Inferior parietal cortex (tissue), 1 donor: ENCODE measurements around the gene FAM76B.
"Not testable (repeated sequence)": the region's sequence is repeated elsewhere in the genome, so short reads cannot be mapped to it uniquely, and the experiment has no call there.

ENCODE experiments used
- DNase-seq: peaks from one replicate; pipeline ENCODE4 v3.0.0-alpha.2; 2016; ENCODE audit errors: extremely low spot score

FAM76B gene

DNA sequence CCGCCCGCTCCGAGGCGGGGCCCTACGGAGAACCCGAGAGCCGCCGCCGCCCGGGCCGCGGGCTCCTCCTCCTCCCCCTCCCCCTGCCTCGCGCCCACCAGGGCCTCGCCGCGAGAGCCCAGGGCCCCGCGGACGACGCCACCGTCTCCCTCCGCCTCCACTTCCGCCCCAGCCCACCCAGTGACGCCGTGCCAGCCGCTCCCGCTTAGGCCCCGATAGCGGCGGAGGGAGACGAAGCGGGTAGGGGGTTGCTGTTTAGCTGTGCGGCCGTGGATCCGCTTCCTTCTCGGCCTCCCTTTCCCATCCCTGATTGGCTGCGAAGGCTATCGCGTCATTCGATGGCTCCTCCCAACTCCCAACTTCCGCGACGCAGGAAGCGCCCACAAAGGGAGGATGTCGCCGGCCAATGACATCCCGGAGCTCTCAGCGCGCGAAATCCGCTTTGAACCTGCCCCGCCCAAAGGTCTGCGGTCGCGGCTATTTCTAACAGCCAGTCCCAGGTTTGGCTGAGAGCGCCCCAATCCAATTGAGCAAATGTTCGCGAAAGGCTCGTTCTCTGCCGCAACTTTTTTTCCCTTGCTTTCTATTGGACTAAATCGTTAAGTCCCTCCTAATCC is at the start of gene FAM76B:
FAM76B (minus strand) TSS at position 277 of the 617 bp plus-strand sequence. CDS start 304 bp downstream, outside the sequence.
- DNase-seq = peak; percentile 98

DNA sequence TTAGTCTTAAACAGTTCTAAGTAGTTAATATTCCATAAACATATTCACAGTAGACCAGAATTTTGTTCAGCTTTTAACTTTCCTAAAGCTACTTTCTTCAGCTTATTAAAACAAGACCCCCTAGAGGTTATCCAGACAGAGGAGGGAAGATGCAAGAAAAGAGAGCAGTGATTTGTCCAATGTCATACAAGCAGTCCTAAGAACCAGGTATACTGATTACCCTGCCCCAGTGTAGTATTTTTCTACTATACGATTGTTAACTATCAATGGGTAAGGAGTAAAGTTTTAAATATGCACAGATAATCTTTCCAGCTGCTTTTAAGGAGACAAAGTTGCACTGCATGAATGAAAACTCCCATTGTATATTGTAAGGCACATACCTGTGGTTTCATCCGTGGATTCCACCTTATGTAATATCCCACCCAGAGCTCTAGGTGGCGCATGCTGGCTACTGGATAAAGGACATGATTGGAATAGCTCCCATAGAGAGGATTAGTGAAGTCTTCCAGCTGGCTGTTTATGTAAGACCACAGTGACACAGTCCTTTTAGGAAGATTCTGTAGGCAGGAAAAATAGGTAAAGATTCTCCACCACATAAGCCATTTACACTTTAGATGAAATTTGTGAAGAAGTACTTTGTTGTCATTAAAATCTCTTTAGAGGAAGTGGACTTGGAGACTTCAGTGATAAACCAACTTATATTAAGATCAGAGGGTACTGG is 46.3 kb upstream of the FAM76B start:
- peak; percentile 91 for DNase-seq

DNA sequence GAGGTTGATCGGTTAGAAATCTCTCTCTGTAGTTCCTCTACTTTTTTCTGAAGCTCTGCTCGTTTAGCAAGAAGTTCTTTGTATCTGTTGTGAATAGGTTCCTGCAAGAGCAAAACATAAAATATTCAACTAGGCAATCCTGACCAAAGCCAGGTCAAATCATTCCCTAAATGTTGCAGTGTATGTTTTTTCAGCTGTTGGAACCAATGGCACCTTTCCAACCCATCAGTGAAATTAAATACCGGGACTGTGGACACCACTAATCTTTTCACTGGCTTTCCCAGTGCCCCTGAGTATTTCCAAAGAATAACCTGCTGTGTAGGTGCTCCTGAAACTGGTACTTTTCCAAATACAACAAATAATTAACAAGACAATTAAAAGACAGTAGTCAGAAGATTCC is 45.8 kb upstream of the FAM76B start:
- no peak for DNase-seq

DNA sequence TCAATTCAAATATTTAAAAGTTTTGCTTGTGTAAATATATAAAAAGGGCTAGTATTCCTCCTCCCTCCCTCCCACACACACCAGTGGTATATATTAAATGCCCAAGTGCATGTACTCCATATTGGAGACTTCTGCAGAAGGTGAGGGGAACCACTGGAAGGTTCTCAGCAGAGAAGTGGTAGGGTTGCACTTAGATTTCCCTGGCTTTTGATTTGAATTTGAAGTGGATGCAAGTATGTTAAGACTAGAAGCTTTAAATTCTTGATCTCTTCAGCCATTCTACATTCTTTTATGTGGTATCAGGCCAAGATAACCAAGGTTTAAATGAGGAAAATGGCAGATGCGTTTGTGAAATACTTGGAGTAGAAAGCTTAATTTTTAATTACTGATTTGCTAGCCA is 43.8 kb upstream of the FAM76B start:
- DNase-seq = no peak

DNA sequence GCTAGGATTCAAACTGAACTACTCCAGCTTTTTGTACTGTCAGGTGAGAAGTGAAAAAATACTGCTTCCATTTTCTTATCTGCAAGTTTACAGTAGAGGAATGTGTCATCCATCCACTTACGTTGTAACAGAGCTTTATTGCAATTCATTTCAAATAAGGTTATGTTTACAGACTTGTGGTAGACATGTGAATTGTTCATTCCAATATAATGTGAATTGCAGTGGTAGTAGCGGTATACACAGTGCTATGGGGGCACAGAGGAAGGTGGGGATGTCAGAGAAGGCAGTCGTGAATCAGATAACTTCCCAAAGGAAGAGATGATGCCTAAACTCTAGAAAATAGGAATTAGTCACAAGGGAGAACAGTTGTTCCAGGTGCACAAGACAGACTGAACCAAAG is 43.2 kb upstream of the FAM76B start:
- no peak for DNase-seq

DNA sequence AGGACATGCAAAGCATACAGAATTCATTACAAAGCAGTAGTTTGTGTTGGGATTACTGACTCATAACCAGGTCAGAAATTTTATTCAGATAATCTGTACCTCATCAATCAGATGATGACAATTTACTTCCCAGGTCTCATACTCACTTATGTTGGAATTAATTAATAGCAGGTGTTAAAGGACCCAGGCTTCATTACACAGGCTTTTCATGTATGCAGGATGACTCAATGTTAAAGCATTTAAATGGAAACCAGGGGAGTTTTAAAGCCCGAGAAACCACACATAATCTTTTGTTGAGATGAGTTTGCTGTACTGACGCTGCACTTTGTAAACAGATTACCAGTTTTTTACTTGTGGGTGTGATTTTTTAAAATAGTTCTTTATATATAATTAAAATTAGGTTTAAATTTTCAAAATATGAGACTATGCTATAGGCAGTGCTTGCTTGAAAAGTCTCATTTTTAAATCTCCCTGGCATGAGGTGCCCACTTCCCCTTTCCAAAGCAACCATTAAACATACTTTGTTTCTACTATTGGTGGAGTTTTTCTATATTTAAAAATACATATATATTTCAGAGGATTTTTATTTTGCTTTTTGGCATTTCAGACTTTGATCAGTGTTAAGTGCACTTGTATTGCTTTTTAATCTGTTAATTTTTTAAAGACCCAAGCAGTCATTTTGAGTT is 41.8 kb upstream of the FAM76B start:
- no peak for DNase-seq

DNA sequence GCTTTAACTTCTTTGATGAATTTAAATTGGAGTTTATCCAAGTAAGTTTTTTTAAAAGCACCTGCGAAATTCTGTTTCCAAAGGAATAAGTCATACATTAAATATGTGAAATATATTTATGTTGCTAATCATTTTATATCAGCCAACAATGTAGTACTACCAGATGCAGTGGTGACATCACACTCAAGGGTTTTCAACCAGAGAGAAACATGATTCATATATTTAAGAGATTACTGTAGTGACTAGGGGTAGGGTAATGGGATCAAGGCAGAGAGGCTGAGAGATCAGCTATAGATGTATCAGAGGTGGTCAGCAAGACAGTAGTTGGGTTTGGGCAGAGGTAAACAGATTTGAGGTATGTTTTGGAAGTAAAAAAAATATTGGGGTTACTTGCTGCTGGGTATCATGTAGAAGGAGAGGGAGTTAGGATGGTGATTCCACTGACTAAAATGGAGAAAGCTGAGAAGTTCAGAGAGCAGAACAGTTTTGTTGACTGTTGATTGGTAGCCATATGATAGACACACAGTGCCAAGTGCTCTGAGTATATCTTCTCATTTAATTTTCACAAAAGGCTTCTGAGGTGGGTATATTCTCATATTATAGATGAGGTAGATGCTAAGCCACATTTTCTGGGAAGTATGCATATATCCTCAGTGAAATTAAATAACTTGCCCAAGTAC is 40.1 kb upstream of the FAM76B start:
- DNase-seq = no peak

DNA sequence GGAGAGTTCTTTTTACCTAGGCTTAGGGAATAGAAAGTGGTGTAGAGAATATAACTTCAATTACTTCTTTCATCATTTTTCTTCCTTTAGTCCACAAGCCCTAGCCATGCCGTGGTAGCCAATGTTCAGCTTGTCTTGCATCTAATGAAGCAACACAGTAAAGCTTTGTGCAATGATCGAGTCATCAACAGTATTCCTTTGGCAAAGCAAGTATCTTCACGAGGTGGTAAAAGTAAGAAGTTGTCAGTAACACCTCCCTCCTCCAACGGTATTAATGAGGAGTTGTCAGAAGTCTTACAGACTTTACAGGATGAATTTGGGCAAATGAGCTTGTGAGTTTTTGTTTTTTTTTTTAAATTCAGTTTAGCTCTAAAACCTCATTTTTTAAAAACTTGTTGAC is 38.1 kb upstream of the FAM76B start:
- DNase-seq = no peak

DNA sequence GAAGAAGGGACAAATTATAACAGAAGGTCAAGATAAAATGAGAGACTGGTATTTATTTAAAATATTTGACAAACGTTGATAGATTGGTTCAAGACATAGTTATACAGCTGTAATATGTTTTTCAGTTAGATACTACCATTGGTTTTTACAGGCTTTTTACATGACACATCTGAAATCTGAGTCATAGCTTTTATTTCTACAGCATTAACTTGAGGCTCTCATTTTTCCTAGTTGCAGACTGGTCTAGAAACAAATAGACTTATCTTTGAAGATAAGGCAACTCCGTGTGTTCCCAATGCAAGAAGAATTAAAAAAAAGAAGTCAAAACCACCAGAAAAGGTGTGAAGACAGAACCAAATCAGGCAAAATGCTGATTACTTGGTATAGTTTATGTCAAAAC is 32.1 kb upstream of the FAM76B start:
- DNase-seq = no peak

DNA sequence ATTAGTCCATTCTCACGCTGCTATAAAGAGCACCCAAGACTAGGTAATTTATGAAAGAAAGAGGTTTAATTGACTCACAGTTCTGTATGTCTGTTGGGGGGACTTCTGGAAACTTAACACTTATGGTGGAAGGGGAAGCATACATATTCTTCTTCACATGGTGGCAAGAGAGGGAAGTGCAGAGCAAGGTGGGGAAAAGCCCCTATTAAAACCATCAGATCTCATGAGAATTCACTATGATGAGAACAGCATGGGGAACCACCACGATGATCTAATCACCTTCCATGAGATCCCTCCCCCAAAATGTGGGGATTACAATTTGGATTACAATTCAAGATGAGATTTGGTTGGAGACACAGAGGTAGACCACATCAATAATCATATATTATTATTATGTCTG is 26.5 kb upstream of the FAM76B start:
- no peak for DNase-seq

DNA sequence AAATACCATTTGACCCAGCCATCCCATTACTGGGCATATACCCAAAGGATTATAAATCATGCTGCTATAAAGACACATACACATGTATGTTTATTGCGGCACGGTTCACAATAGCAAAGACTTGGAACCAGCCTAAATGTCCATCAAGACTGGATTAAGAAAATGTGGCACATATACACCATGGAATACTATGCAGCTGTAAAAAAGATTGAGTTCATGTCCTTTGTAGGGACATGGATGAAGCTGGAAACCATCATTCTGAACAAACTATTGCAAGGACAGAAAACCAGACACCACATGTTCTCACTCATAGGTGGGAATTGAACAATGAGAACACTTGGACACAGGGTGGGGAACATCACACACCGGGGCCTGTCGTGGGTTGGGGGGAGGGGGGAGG is 21.5 kb upstream of the FAM76B start:
- not testable (repeated sequence) for DNase-seq

DNA sequence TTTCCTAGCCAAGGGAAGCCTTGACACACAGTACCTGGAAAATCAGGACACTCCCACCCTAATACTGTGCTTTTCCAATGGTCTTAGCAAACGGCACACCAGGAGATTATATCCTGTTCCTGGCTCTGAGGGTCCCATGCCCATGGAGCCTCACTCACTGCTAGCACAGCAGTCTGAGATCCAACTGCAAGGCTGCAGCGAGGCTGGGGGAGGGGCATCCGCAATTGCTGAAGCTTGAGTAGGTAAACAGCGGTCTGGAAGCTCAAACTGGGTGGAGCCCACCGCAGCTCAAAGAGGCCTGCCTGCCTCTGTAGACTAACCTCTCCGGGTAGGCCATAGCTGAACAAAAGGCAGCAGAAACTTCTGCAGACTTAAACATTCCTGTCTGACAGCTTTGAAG is 16.9 kb upstream of the FAM76B start:
- DNase-seq = not testable (repeated sequence)

DNA sequence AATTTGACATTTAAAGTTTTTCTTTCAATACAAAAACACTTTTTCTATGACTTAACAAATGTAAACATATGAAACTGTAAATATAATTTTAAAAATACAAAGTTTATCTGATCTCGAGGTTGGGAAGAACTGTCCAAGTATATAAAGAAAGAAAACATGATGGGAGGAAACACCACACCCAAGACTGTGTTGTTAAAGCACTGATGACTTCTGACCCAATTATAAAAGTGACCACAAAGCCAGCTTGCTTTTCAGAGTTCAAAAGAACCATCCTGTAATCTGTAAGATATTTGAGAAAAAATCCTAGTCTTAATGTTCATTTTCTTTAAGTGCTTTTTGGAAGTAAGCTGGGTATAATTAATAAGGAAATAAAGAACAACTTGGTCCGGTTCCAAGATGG is 16.3 kb upstream of the FAM76B start:
- DNase-seq = no peak

DNA sequence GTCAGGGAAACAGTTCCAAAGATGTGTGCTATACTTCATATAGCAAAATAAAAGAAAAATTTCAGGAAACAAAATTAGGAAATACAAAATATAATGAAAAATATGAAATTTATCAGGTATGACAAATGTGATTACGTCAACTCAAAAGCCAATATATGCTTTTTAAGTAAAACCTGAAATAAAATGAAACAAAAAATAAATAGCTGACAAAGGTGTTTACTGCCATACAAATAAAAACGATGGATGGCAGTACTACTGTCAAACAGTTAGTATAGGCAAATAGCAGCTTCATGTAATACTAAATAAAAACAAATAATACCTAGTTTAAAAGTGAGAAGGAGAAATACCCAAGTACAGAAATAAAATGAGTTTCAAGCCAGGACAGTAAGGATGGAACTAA is 14.4 kb upstream of the FAM76B start:
- no peak for DNase-seq

DNA sequence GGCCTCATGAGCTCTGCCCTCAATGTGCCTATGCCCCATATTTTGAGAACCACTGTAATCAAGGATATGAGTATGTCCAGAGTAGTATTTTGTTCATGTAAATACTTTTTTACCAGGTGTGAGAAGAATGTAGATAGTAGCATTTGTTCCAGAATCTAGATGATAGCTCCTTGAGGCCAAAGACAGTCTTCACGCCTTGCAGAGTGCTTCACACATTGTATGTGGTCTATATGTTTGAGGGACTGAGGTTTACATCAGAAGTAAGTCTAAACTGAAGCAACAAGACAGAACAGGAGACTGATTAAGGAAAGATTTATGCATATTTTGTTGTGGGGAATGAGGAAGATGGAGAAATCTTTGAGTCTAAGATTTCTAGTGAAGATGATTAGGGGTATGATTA is 13.2 kb upstream of the FAM76B start:
- DNase-seq = no peak

DNA sequence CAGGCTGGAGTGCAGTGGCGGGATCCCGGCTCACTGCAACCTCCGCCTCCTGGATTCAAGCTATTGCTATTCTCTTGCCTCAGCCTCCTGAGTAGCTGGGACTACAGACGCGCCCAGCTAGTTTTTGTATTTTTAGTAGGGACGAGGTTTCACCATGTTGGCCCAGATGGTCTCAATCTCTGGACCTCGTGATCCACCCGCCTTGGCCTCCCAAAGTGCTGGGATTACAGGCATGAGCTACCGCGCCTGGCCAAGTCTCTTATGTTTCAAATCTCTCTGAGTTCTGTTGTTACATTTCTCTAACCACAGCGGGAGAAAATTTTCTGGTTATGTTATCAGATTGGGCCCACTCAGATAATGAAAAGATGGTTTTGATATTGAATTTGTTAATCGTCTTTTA is 10.9 kb upstream of the FAM76B start:
- no peak for DNase-seq

DNA sequence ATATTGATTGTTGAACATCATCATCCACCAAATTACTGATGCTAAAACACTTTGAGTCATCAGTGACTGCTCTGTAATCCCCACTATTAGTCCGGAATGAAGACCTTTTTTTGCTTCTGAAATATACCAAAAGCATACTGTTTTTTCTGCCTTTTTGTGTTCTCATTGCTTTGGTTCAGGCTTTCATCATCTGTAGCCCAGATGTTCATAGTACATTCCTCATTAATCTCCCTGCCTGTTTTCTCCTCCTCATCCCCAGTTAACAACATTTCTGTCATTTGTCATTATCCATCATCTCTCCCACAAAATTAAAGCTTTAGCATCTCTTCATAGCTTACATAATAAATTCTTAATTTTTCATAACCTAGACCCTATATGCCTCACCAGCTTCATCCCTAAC is 10.0 kb upstream of the FAM76B start:
- no peak for DNase-seq

DNA sequence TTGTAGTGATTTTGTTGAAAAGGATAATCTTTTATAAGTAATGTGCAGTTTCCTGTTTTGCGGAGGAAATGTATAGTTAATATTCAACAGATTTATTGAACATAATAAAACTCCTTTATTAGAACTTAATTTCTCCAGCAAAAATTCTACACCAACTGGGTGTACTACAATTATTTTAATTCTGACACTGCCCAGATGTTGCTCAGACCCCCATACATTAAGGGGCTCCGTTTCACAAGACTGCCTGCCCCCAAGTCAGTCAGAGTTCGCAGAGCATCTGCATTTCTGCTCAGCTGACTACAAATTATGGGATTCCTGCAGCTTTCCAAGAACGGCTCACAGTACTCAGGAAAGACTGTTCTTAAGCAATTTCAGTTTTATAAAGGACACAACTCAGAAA is 6.9 kb upstream of the FAM76B start:
- DNase-seq = no peak

DNA sequence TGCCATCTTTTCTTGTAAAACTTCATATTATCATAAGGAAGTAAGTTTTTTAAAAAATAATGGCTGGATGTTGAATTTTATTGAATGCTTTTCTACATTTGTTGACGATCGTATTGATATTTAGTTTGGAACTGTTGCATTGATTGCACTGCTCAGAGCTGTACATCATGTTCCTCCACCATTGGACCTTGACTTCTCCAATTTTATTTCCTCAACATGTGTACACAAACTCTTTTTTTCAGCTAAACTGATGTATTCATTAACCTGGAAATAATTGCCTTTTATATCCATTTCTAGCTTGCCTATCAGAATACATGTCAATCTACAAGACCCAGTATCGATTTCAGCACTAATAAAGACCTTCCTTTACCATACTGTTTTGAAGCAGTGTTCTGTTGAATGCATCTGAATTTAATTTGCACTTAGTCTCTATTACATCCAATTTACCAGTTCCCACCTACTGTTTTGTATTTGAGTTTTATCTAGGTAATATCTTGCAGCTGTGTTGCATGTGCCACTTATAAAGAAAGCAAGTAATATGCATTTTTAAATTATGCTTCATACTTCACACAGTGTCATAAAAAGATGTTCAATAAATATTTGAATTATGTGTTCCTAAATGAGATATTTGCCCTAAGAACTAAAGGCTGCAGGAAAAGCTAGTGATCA is 6.2 kb upstream of the FAM76B start:
- no peak for DNase-seq

DNA sequence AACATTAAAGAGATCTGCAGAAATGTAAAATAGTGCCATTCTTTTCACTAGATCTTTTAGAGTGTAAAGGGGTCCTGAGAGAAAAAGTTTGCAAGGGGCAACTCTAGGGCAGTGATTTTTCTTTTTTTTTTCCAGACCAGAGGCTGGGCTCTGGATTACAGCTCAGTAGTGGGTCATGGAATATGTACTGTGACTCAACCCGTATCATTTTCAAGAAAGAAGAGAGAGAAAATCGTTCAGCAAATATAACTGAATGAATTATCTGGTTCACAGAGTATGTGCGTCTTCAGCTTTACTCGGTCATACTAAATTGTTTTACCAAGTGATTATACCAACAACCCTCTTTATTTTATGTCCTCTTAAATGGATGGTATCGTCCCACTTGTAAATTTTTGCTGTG is 4.5 kb upstream of the FAM76B start:
- DNase-seq = no peak

DNA sequence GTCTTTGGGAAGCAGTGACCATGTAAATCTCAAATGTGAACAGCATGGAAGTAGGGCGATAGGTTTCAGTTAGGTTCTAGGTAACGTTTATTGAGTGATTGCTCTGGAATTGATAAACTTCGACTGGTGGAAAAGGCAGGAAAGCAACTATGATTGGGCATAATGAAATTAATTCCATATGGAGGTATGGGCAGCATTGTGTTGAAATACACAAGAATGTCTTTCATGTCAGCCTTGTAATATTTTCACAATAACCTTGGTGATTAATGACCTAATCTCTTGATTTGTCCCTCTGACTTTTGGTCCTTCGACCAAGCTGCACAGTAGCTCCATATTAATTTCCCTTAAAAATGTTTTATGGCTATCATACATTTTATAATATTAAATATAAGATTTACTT is 3.5 kb upstream of the FAM76B start:
- no peak for DNase-seq

DNA sequence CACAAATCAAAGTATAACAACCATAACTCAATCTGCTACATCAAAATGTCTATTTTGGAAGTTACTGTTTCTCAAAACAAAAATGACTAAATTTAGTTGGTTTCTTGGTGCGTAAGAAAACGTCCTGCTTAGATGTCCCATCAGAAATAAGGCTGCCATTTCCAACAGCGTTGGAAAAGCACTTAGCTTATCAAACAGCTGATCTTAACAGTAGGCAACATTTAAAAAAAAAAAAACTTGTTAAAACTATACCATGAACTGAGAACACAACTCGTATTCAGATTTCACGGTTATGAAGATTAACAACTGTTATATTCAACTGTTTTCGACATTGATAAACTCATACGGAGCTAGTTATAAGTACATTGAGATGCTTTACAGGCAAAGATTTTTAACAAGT is 3.1 kb upstream of the FAM76B start:
- no peak for DNase-seq
